Fibroblast of skin of scalp (primary cell): ENCODE data around the gene B4GALT4. TPM values are rescaled to one million over a fixed set of nuclear protein-coding genes. Genes with fewer than 3 reads are reported as not detected.
"Not testable (repeated sequence)": the region's sequence is repeated elsewhere in the genome, so short reads cannot be mapped to it uniquely, and the experiment has no call there.

ENCODE experiments used
- DNase-seq: peaks from one replicate; pipeline ENCODE4 v3.0.0-alpha.2; 2013
- polyA plus RNA-seq, 2 experiments: library from polyadenylated mRNA; unstranded; fragments of 120-200 nt; gene quantifications; one replicate each; pipeline ENCODE4 v1.2.1, GENCODE V29; 2013; ENCODE audit not compliant: insufficient read length in 2 of 2

B4GALT4 gene
- polyA plus RNA-seq (2013, experiment 1 of 2; ENCODE audit: insufficient read length), result 46.3 TPM
- polyA plus RNA-seq (2013, experiment 2 of 2; ENCODE audit: insufficient read length), result 48.8 TPM

- peak; percentile 89 for DNase-seq
These were observed at the start of gene B4GALT4 for GRCh38 chr3:119240591-119241434. TSS of gene B4GALT4 (minus strand) at chr3:119240878. CDS start at chr3:119230099, 10,779 bp downstream.

- DNase-seq, result no peak
These were observed 48.7 kb upstream of the B4GALT4 start for GRCh38 chr3:119289404-119289770.

- DNase-seq, result no peak
These were observed 48.2 kb upstream of the B4GALT4 start for GRCh38 chr3:119288669-119289403.

GRCh38 chr3:119279584-119280243 lies 39.0 kb upstream of the B4GALT4 start:
- no peak for DNase-seq

GRCh38 chr3:119279101-119279554 lies 38.5 kb upstream of the B4GALT4 start:
- DNase-seq, result no peak

- DNase-seq, result no peak
These were observed 36.0 kb upstream of the B4GALT4 start for GRCh38 chr3:119276680-119277079.

GRCh38 chr3:119270212-119270611 lies 29.5 kb upstream of the B4GALT4 start:
- not testable (repeated sequence) for DNase-seq

- DNase-seq, result no peak
These were observed 20.4 kb upstream of the B4GALT4 start for GRCh38 chr3:119261055-119261454.

- DNase-seq, result no peak
These were observed 19.1 kb upstream of the B4GALT4 start for GRCh38 chr3:119259821-119260220.

- DNase-seq, result no peak
These were observed 18.2 kb upstream of the B4GALT4 start for GRCh38 chr3:119258915-119259314.

GRCh38 chr3:119257654-119258410 lies 17.2 kb upstream of the B4GALT4 start:
- peak; percentile 68 for DNase-seq

GRCh38 chr3:119257111-119257510 lies 16.4 kb upstream of the B4GALT4 start:
- DNase-seq, result no peak

GRCh38 chr3:119255214-119255613 lies 14.5 kb upstream of the B4GALT4 start:
- no peak for DNase-seq

GRCh38 chr3:119245778-119246177 lies 5.1 kb upstream of the B4GALT4 start:
- no peak for DNase-seq

GRCh38 chr3:119243712-119244111 lies 3.0 kb upstream of the B4GALT4 start:
- no peak for DNase-seq

GRCh38 chr3:119243058-119243529 lies 2.4 kb upstream of the B4GALT4 start:
- DNase-seq, result not testable (repeated sequence)

- DNase-seq, result not testable (repeated sequence)
These were observed 1.8 kb upstream of the B4GALT4 start for GRCh38 chr3:119242387-119243057.

GRCh38 chr3:119240101-119240590 lies 532 bp downstream of the B4GALT4 start:
- no peak for DNase-seq

- DNase-seq, result no peak
These were observed 1.4 kb downstream of the B4GALT4 start for GRCh38 chr3:119239206-119239820.

- no peak for DNase-seq
These were observed 2.3 kb downstream of the B4GALT4 start for GRCh38 chr3:119238363-119238762.

GRCh38 chr3:119237299-119237698 lies 3.4 kb downstream of the B4GALT4 start:
- DNase-seq, result peak; percentile 22
